Right lung (tissue), 5 donors: ENCODE results near the gene FGFBP1. TPM values are rescaled to one million over a fixed set of nuclear protein-coding genes. Genes with fewer than 3 reads are reported as not detected.

Experiments used
- DNase-seq, 2 donors: peaks; one replicate each; pipeline ENCODE4 v3.0.0-alpha.2; 2013
- polyA plus RNA-seq, 5 donors: library from polyadenylated mRNA; unstranded; fragments of 120-200 nt; gene quantifications; one replicate each; pipeline versions ENCODE4 v1.2.1 to v1.2.3, GENCODE V29; 2013; ENCODE audit warnings: inconsistent platforms in 1 of 5, low replicate concordance in 1 of 5; ENCODE audit not compliant: insufficient read length in 5 of 5, insufficient read depth in 1 of 5

Gene FGFBP1
- polyA plus RNA-seq, 5 donors: 0.11 to 0.18 (median 0.13) TPM; not detected in 1

DNA sequence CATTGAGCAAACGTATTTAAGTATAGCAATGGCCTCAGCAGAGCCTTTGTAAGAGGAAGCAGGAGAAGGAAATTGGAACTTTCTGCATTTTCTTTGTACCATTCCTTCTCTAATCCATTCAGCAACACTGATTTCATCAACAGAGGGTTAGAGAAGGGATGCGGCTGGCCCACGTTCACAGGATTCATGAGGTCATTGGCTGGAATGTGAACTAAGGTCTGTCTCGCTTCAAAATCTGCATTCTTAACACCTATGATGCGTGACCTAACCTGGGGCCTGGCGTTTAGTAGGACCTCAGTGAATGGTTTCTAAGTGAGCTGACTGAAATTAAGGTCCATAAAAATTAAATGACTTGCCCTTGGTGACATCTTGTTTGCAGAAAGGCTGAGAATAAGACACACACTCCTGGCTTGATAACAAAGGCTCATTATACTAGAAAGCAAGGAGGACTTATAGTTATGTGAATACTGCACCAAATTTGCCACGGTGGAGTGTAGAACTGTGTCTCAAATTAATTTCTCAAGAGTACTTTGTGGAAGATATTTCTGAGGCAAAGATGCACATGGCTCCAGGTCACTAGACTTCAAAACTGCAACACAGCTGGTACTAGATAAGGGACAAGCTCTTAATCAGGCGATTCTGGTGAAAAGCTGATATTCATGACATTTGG is 25.4 kb downstream of the FGFBP1 start:
- no peak for DNase-seq

DNA sequence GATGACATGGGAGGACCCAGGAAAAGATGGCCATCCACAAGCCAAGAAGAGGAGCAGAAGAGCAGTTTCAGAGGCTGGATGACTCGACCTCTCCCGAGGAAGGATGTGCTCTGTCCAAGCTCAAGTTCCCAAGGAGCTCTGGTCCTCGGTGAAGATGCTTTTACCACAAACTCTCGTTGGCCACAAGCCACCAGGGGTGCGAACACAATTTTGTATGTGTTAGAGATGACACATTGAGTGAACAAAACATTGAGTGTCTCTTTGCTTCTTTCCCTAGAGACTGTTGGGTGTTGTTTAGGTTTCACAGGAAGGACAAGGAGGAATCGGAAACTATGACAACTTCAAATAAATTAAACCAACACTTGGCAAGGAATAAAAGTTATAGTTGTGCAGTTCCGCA is 26.3 kb downstream of the FGFBP1 start:
- no peak for DNase-seq

DNA sequence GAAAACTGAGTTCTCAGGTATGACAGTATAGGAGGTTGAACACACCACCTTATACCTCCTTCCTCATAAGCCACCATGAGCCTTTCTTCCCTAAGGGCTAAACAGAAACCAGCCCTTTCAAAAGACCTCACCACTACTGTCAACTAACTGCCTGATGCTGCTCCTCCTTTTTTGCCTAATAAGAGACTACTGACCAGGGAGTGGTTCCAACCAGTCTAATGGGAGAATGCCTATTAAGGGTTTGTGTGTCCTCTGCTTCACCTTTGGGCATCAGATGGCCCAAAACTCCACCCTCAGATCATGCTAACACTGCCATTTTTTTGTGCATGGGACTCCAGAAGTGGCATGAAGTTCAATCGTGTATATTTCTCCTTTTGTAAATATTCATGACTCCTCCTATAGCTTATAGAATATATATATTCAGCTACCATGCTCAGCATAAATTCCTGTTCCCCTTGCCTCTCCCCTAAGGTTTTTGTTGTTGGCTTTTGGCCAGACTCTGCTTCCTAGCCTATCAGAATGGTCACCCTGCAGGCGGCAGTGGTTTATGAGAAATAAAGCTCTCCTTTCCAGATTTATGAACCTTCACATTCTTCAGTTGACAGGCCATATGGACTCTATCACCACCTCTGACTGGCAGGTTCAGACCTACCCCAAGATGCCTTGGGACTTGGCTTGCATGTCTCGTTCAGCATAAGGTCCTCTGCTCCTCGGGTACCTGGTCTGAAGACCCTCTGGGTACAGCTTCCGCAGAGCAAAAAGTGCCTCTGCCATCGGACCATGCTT is 28.2 kb downstream of the FGFBP1 start:
- no peak for DNase-seq

GRCh38 chr4:15907430-15907829 is 31.1 kb downstream of the FGFBP1 start:
- no peak for DNase-seq

GRCh38 chr4:15906020-15906443 is 32.5 kb downstream of the FGFBP1 start:
- DNase-seq: no peak

GRCh38 chr4:15902746-15903145 is 35.8 kb downstream of the FGFBP1 start:
- DNase-seq: no peak

GRCh38 chr4:15901998-15902397 is 36.5 kb downstream of the FGFBP1 start:
- no peak for DNase-seq

DNA sequence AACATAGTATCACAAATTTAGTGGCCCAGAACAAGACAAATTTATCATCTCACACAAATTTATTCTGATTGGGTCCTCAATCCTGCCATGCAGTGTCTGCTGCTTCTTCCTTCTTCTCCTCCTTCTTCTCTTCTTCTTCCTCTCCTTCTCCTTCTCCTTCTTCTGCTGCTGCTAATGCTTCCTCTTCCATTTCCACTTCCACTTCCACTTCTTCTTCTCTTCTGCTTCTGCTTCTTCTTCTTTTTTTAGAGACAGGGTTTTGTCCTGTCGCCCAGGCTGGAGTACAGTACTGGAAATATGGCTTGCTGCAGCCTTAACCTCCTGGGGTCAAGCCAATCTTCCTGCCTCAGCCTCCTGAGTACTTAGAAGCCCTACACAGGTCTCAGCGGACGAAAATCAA is 37.5 kb downstream of the FGFBP1 start:
- DNase-seq: no peak

DNA sequence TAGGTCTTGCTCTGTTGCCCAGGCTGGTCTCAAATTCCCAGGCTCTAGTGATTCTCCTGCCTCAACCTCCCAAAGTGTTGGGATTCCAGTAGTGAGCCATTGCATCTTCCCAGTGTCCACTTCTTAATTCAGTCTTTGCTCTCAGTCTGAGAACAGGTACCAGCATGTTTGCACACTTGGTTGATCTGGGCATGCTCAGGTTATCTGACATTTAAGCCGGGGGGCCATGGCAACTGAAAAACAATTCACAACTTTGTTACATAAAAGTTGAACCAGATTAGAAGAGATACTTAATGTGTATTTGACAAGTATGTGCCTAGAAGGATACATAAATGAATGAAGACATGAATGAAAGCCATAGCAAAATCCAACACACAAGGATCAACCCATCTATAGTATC is 39.0 kb downstream of the FGFBP1 start:
- DNase-seq: no peak

DNA sequence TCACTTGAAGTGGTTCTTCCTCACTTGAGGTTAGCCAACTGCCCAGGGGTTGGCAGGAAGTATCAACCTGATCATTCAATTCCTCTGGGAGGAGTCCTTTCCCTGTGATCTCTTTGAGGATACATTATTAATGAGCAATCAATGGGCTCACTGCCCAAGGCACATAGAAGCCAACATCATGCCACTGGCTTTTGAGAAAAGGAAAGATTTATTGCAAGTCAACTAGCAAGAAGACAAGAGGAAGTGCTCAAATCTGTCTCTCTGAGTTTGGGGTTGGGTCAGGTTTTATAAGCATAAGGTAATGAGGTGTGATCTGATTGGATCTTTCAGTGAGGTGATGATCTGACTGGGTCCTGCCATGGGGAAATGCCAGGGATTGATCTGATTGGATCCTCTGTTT is 39.6 kb downstream of the FGFBP1 start:
- DNase-seq: no peak

- DNase-seq: no peak
Measured at GRCh38 chr4:15897577-15897976, 41.0 kb downstream of the FGFBP1 start.

DNA sequence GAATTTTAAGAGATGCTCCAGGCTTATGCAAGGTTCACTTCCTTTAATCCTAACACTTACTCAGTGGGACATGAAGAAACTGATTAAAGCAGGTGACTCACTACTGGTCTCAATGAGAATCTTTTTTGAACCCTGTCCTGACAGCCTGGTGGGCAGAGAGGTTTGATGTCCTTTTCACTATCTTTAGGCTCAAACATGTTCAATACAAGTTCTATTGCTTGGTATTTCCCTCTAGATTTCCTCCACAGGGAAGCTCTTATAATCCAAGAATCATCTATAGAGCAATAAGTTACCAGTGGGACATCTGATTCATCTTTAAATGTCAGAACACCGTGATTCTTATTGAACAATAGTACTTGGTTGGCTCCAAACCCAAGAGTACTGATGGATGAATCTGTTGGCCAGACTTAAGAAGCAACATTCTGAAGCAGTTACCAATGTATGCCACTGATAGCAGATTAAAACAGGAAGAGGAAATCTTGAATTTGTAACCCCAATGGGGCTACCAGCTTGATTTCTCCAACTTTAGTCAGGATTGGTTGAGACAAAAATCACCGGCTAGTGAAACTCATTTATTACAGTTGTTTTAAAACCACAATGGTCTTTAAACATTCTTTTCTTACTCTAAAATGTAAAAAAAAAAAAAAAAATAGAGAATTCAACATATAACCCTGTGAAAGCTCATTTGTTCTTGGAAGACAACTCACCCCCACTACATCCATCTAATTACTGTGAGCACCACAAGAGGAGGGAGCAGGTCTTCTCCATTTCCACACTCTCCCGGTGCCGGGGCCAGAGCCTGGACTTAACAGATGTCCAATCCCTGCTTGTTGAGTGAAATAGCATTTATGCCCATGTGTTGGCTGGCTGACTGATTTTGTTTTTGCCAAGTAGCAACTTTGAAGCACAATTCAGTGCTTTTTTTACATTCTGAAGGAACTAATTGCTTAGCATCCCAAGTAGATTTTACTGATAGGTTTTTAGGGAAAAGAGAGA is 43.3 kb downstream of the FGFBP1 start:
- DNase-seq: no peak

- no peak for DNase-seq
Measured at GRCh38 chr4:15894393-15894792, 44.1 kb downstream of the FGFBP1 start.

- no peak for DNase-seq
Measured at GRCh38 chr4:15893962-15894361, 44.6 kb downstream of the FGFBP1 start.

GRCh38 chr4:15891312-15891711 is 47.2 kb downstream of the FGFBP1 start:
- no peak for DNase-seq

DNA sequence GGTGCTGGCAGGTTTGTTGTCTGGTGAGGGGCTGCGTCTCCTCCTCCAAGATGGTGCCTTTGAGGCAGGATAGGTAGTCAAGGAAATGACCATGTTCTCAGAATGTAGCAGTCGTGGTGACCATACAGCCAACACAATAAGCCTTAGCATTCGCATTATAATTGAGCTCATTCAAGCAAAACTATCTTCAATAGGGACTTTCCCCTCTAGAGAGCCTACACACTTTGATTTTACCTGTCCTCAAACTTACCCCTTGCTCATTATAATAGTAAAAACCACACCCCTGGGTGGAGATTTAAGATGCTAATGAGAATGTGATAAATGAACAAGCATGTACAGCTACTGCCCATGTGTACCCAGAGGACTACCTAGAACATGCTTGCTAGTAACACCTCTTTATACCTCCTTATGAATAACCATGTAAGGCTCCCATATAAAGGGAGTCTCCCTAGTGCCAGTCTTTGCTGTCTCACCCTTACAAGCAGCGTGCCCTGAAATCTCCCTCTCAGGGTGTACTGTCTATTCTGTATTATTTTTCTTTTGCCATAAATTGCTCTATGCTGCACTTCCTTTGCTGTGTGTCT is 48.2 kb downstream of the FGFBP1 start:
- no peak for DNase-seq

DNA sequence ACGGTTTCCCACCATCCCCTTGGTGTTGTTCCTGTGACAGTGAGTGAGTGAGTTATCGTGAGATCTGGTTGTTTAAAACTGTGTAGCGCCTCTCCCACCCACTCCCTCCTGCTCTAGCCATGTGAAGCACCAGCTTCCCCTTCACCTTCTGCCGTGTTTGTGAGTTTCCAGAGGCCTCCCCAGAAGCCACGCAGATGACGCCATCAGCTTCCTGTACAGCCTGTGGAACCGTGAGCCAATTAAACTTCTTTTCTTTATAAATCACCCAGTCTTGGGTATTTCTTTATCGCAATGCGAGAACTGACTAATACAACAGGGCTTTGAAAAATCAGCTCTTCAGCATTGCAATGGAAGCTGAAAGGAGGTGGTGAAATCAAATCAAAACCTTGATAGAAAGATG is 50.0 kb downstream of the FGFBP1 start:
- no peak for DNase-seq
